A673 (cell line): ENCODE measurements around the gene SCIMP. TPM values are rescaled to one million over a fixed set of nuclear protein-coding genes. Genes with fewer than 3 reads are reported as not detected.
"Not testable (repeated sequence)": the region's sequence is repeated elsewhere in the genome, so short reads cannot be mapped to it uniquely, and the experiment has no call there.

Experiments
- BruUV-seq: library from RNA; stranded (reverse); fragments of 400-500 nt; replicated peaks from 2 replicates; lab custom pipeline; 2021; lab: Mats Ljungman, UMichigan
- CTCF ChIA-PET: fragments of 300-600 bp; sonication (Branson Sonifier 250); formaldehyde crosslinking; loops from one replicate; lab custom pipeline; 2022; ENCODE audit warnings: antibody characterized with exemption; lab: Charles Lee
- POLR2A ChIA-PET: fragments of 300-600 bp; sonication (Branson Sonifier 250); formaldehyde crosslinking; loops from one replicate; lab custom pipeline; 2022; ENCODE audit warnings: antibody characterized with exemption; ENCODE audit not compliant: low non-redundant PET; lab: Charles Lee
- DNase-seq: peaks from one replicate; pipeline ENCODE4 v3.0.0-alpha.2; 2015; ENCODE audit warnings: low spot score
- H3K27ac ChIP-seq: fragments of 200-600 bp; sonication (generic); 2 replicates; pipeline ENCODE4 v1.5.1; 2016; ENCODE audit warnings: mixed run types, low read depth, mild to moderate bottlenecking, mixed read lengths, antibody characterized with exemption, low read length; ENCODE audit not compliant: poor library complexity, severe bottlenecking
- H3K27me3 ChIP-seq: fragments of 200-600 bp; sonication (generic); replicated peaks from 2 replicates; pipeline ENCODE4 v1.6.1; 2017; ENCODE audit warnings: mixed run types, low read depth, mild to moderate bottlenecking, mixed read lengths, antibody characterized with exemption, low read length; ENCODE audit not compliant: insufficient read depth, poor library complexity
- H3K36me3 ChIP-seq: fragments of 200-600 bp; sonication (generic); 2 replicates; pipeline ENCODE4 v1.6.1; 2016; ENCODE audit warnings: mixed run types, mild to moderate bottlenecking, mixed read lengths, antibody characterized with exemption, low read length; ENCODE audit not compliant: insufficient read depth, poor library complexity, severe bottlenecking
- H3K4me1 ChIP-seq: fragments of 200-600 bp; sonication (generic); 2 replicates; pipeline ENCODE4 v1.6.1; 2017; ENCODE audit warnings: mixed run types, mild to moderate bottlenecking, mixed read lengths, antibody characterized with exemption, low read length; ENCODE audit not compliant: insufficient read depth, poor library complexity, severe bottlenecking
- H3K4me3 ChIP-seq: fragments of 200-600 bp; sonication (generic); 2 replicates; pipeline ENCODE4 v1.5.1; 2016; ENCODE audit warnings: low read depth, mixed run types, mild to moderate bottlenecking, mixed read lengths, low read length; ENCODE audit not compliant: poor library complexity, severe bottlenecking
- H3K9me3 ChIP-seq: fragments of 200-600 bp; sonication (generic); 2 replicates; pipeline ENCODE4 v1.6.1; 2016; ENCODE audit warnings: mixed run types, low read depth, mild to moderate bottlenecking, mixed read lengths, antibody characterized with exemption, low read length; ENCODE audit not compliant: poor library complexity, severe bottlenecking
- CTCF ChIP-seq: fragments of 300-800, 200-600 bp; sonication (generic); conservative IDR thresholded peaks from 2 replicates; pipeline ENCODE4 v1.5.1; 2017; ENCODE audit warnings: low read depth, mild to moderate bottlenecking, antibody characterized with exemption, low read length, moderate library complexity, mixed read lengths
- EZH2 ChIP-seq: fragments of 200-600 bp; sonication (generic); IDR thresholded peaks from 2 replicates; pipeline ENCODE4 v1.6.1; 2017; ENCODE audit warnings: borderline replicate concordance, low read depth, mild to moderate bottlenecking, mixed read lengths, antibody characterized with exemption, low read length; ENCODE audit not compliant: poor library complexity, severe bottlenecking
- intact Hi-C: fragments of 100-400 bp; cut with micrococcal nuclease; formaldehyde crosslinking; loops from one replicate; pipeline ENCODE4 v1.10.0; 2022; ENCODE audit not compliant: unreplicated experiment
- total RNA-seq: library from RNA; stranded (reverse); gene quantifications from 2 replicates; pipeline ENCODE4 v1.2.3, GENCODE V29; 2021

The SCIMP gene
- total RNA-seq, 1 experiment from 2014 or later, result not detected

- Histone ChIP-seq H3K27me3 (no peaks in the 10 kb centered on the region), H3K27ac (no peak overlapping the region), H3K4me3 (no peak overlapping the region), H3K4me1 (no peaks in the 10 kb centered on the region), H3K9me3 (no peaks in the 10 kb centered on the region), H3K36me3 (no peaks in the 10 kb centered on the region)
- ChIA-PET CTCF (interaction anchor here (1.2 kb wide), 1 partner anchor 202 kb away, joined by 3 read pairs; the partner anchor contains the start of gene C1QBP), POLR2A (interaction anchor here (0.6 kb wide), 1 partner anchor 840 kb away, joined by 3 read pairs; no protein-coding TSS in a partner anchor)
- TF ChIP-seq EZH2 (no peak), CTCF (peak; percentile 78)
- intact Hi-C loops, result no loop called here
- BruUV-seq, result no TSS peak
- peak; percentile 46 for DNase-seq
These were observed 2.9 kb upstream of the SCIMP start for GRCh38 chr17:5237541-5238016.

GRCh38 chr17:5236938-5237540, 2.4 kb upstream of the SCIMP start:
- Histone ChIP-seq H3K9me3 (no peaks in the 10 kb centered on the region), H3K27ac (no peak overlapping the region), H3K4me1 (no peaks in the 10 kb centered on the region), H3K27me3 (no peaks in the 10 kb centered on the region), H3K36me3 (no peaks in the 10 kb centered on the region), H3K4me3 (no peak overlapping the region)
- no peak for DNase-seq
- ChIA-PET CTCF (no interaction called here), POLR2A (interaction anchor here (0.6 kb wide), 1 partner anchor 839 kb away, joined by 3 read pairs; no protein-coding TSS in a partner anchor)
- intact Hi-C loops, result no loop called here
- TF ChIP-seq CTCF (no peak), EZH2 (no peak)
- no TSS peak for BruUV-seq

GRCh38 chr17:5233492-5233891, 1.2 kb downstream of the SCIMP start:
- intact Hi-C loops, CTCF ChIA-PET, BruUV-seq: not testable (repeated sequence)

More at GRCh38 chr17:5233492-5233891, 1.2 kb downstream of the SCIMP start:
- POLR2A ChIA-PET, H3K27me3 ChIP-seq, H3K9me3 ChIP-seq, H3K4me3 ChIP-seq, H3K36me3 ChIP-seq, H3K4me1 ChIP-seq, DNase-seq, H3K27ac ChIP-seq: not testable (repeated sequence)
